Measurements from ENCODE around the gene CCSAP. TPM values are rescaled to one million over a fixed set of nuclear protein-coding genes. Genes with fewer than 3 reads are reported as not detected.

CCSAP gene
- polyA plus RNA-seq, 2 donors = 1.6 to 2.5 TPM

- Histone ChIP-seq H3K27me3 (ENCODE audit: control insufficient read depth in 1 of 2, insufficient read depth in 2 of 2, low read length in 2 of 2) (peaks cover 0 to 2% of the 10 kb centered on the region in 2 donors), H3K27ac (ENCODE audit: low read depth in 2 of 2, low read length in 1 of 2) (no peak overlapping the region), H3K36me3 (ENCODE audit: control insufficient read depth in 2 of 2, insufficient read depth in 2 of 2, low read length in 1 of 2) (no peaks in the 10 kb centered on the region), H3K4me3 (ENCODE audit: low read depth in 1 of 2, low read length in 2 of 2) (no peak overlapping the region), H3K4me1 (ENCODE audit: control insufficient read depth in 2 of 2, insufficient read depth in 2 of 2, low read length in 1 of 2) (no peaks in the 10 kb centered on the region), H3K9me3 (ENCODE audit: control insufficient read depth in 2 of 2, insufficient read depth in 1 of 2, low read depth in 1 of 2, low read length in 1 of 2) (no peaks in the 10 kb centered on the region)
- 69 to 77% methylated on average over 3 of the region's 3 CpGs for WGBS, 2 donors
Measured at GRCh38 chr1:229347528-229347927, 4.7 kb upstream of the CCSAP start.

GRCh38 chr1:229344937-229345684, 2.3 kb upstream of the CCSAP start:
- no peaks in the 10 kb centered on the region for H3K4me1 ChIP-seq (ENCODE audit: control insufficient read depth in 2 of 2, insufficient read depth in 2 of 2, low read length in 1 of 2)
- H3K9me3 ChIP-seq (ENCODE audit: control insufficient read depth in 2 of 2, insufficient read depth in 1 of 2, low read depth in 1 of 2, low read length in 1 of 2) = no peaks in the 10 kb centered on the region
- no peaks in the 10 kb centered on the region for H3K36me3 ChIP-seq (ENCODE audit: control insufficient read depth in 2 of 2, insufficient read depth in 2 of 2, low read length in 1 of 2)
- WGBS, 2 donors = 82 to 84% methylated on average over 8 of the region's 8 CpGs
- no peak overlapping the region for H3K4me3 ChIP-seq (ENCODE audit: low read depth in 1 of 2, low read length in 2 of 2)
- no peak overlapping the region for H3K27ac ChIP-seq (ENCODE audit: low read depth in 2 of 2, low read length in 1 of 2)
- no peaks in the 10 kb centered on the region for H3K27me3 ChIP-seq (ENCODE audit: control insufficient read depth in 1 of 2, insufficient read depth in 2 of 2, low read length in 2 of 2)

GRCh38 chr1:229344139-229344538, 1.3 kb upstream of the CCSAP start:
- Histone ChIP-seq H3K36me3 (ENCODE audit: control insufficient read depth in 2 of 2, insufficient read depth in 2 of 2, low read length in 1 of 2) (no peaks in the 10 kb centered on the region), H3K27me3 (ENCODE audit: control insufficient read depth in 1 of 2, insufficient read depth in 2 of 2, low read length in 2 of 2) (no peaks in the 10 kb centered on the region), H3K9me3 (ENCODE audit: control insufficient read depth in 2 of 2, insufficient read depth in 1 of 2, low read depth in 1 of 2, low read length in 1 of 2) (no peaks in the 10 kb centered on the region), H3K27ac (ENCODE audit: low read depth in 2 of 2, low read length in 1 of 2) (no peak overlapping the region), H3K4me1 (ENCODE audit: control insufficient read depth in 2 of 2, insufficient read depth in 2 of 2, low read length in 1 of 2) (no peaks in the 10 kb centered on the region), H3K4me3 (ENCODE audit: low read depth in 1 of 2, low read length in 2 of 2) (no peak overlapping the region)
- WGBS, 2 donors = 72 to 83% methylated on average over 16 of the region's 16 CpGs

- H3K36me3 ChIP-seq (ENCODE audit: control insufficient read depth in 2 of 2, insufficient read depth in 2 of 2, low read length in 1 of 2) = no peaks in the 10 kb centered on the region
- no peaks in the 10 kb centered on the region for H3K9me3 ChIP-seq (ENCODE audit: control insufficient read depth in 2 of 2, insufficient read depth in 1 of 2, low read depth in 1 of 2, low read length in 1 of 2)
- H3K27ac ChIP-seq (ENCODE audit: low read depth in 2 of 2, low read length in 1 of 2) = peak overlapping the region; percentile 91 to 95
- H3K27me3 ChIP-seq (ENCODE audit: control insufficient read depth in 1 of 2, insufficient read depth in 2 of 2, low read length in 2 of 2) = no peaks in the 10 kb centered on the region
- H3K4me3 ChIP-seq (ENCODE audit: low read depth in 1 of 2, low read length in 2 of 2) = peak overlapping the region; percentile 61 to 81
- H3K4me1 ChIP-seq (ENCODE audit: control insufficient read depth in 2 of 2, insufficient read depth in 2 of 2, low read length in 1 of 2) = no peaks in the 10 kb centered on the region
- WGBS, 2 donors = 0% methylated on average over 92 to 103 of the region's 103 CpGs
Measured at GRCh38 chr1:229341774-229342655, 832 bp downstream of the CCSAP start.

- Histone ChIP-seq H3K27me3 (ENCODE audit: control insufficient read depth in 1 of 2, insufficient read depth in 2 of 2, low read length in 2 of 2) (no peaks in the 10 kb centered on the region), H3K36me3 (ENCODE audit: control insufficient read depth in 2 of 2, insufficient read depth in 2 of 2, low read length in 1 of 2) (no peaks in the 10 kb centered on the region), H3K4me3 (ENCODE audit: low read depth in 1 of 2, low read length in 2 of 2) (no peak overlapping the region), H3K4me1 (ENCODE audit: control insufficient read depth in 2 of 2, insufficient read depth in 2 of 2, low read length in 1 of 2) (no peaks in the 10 kb centered on the region), H3K27ac (ENCODE audit: low read depth in 2 of 2, low read length in 1 of 2) (no peak overlapping the region), H3K9me3 (ENCODE audit: control insufficient read depth in 2 of 2, insufficient read depth in 1 of 2, low read depth in 1 of 2, low read length in 1 of 2) (no peaks in the 10 kb centered on the region)
- 90% methylated on average over 6 of the region's 6 CpGs for WGBS, 2 donors
Measured at GRCh38 chr1:229340496-229340895, 2.4 kb downstream of the CCSAP start.

GRCh38 chr1:229339520-229339919, 3.3 kb downstream of the CCSAP start:
- H3K36me3 ChIP-seq (ENCODE audit: control insufficient read depth in 2 of 2, insufficient read depth in 2 of 2, low read length in 1 of 2) = no peaks in the 10 kb centered on the region
- H3K4me1 ChIP-seq (ENCODE audit: control insufficient read depth in 2 of 2, insufficient read depth in 2 of 2, low read length in 1 of 2) = no peaks in the 10 kb centered on the region
- H3K27me3 ChIP-seq (ENCODE audit: control insufficient read depth in 1 of 2, insufficient read depth in 2 of 2, low read length in 2 of 2) = no peaks in the 10 kb centered on the region
- 86 to 94% methylated on average over 3 of the region's 3 CpGs for WGBS, 2 donors
- no peaks in the 10 kb centered on the region for H3K9me3 ChIP-seq (ENCODE audit: control insufficient read depth in 2 of 2, insufficient read depth in 1 of 2, low read depth in 1 of 2, low read length in 1 of 2)
- no peak overlapping the region for H3K4me3 ChIP-seq (ENCODE audit: low read depth in 1 of 2, low read length in 2 of 2)
- H3K27ac ChIP-seq (ENCODE audit: low read depth in 2 of 2, low read length in 1 of 2) = no peak overlapping the region

GRCh38 chr1:229339086-229339485, 3.8 kb downstream of the CCSAP start:
- H3K4me3 ChIP-seq (ENCODE audit: low read depth in 1 of 2, low read length in 2 of 2) = no peak overlapping the region
- H3K27me3 ChIP-seq (ENCODE audit: control insufficient read depth in 1 of 2, insufficient read depth in 2 of 2, low read length in 2 of 2) = no peaks in the 10 kb centered on the region
- no peaks in the 10 kb centered on the region for H3K4me1 ChIP-seq (ENCODE audit: control insufficient read depth in 2 of 2, insufficient read depth in 2 of 2, low read length in 1 of 2)
- no peaks in the 10 kb centered on the region for H3K9me3 ChIP-seq (ENCODE audit: control insufficient read depth in 2 of 2, insufficient read depth in 1 of 2, low read depth in 1 of 2, low read length in 1 of 2)
- 92 to 94% methylated on average over 4 of the region's 4 CpGs for WGBS, 2 donors
- no peaks in the 10 kb centered on the region for H3K36me3 ChIP-seq (ENCODE audit: control insufficient read depth in 2 of 2, insufficient read depth in 2 of 2, low read length in 1 of 2)
- no peak overlapping the region for H3K27ac ChIP-seq (ENCODE audit: low read depth in 2 of 2, low read length in 1 of 2)

- no peak overlapping the region for H3K4me3 ChIP-seq (ENCODE audit: low read depth in 1 of 2, low read length in 2 of 2)
- H3K27ac ChIP-seq (ENCODE audit: low read depth in 2 of 2, low read length in 1 of 2) = no peak overlapping the region
- no peaks in the 10 kb centered on the region for H3K9me3 ChIP-seq (ENCODE audit: control insufficient read depth in 2 of 2, insufficient read depth in 1 of 2, low read depth in 1 of 2, low read length in 1 of 2)
- H3K36me3 ChIP-seq (ENCODE audit: control insufficient read depth in 2 of 2, insufficient read depth in 2 of 2, low read length in 1 of 2) = no peaks in the 10 kb centered on the region
- no peaks in the 10 kb centered on the region for H3K27me3 ChIP-seq (ENCODE audit: control insufficient read depth in 1 of 2, insufficient read depth in 2 of 2, low read length in 2 of 2)
- 85 to 87% methylated on average over 3 of the region's 3 CpGs for WGBS, 2 donors
- H3K4me1 ChIP-seq (ENCODE audit: control insufficient read depth in 2 of 2, insufficient read depth in 2 of 2, low read length in 1 of 2) = no peaks in the 10 kb centered on the region
Measured at GRCh38 chr1:229336345-229336744, 6.5 kb downstream of the CCSAP start.

- Histone ChIP-seq H3K4me3 (ENCODE audit: low read depth in 1 of 2, low read length in 2 of 2) (no peak overlapping the region), H3K36me3 (ENCODE audit: control insufficient read depth in 2 of 2, insufficient read depth in 2 of 2, low read length in 1 of 2) (no peaks in the 10 kb centered on the region), H3K4me1 (ENCODE audit: control insufficient read depth in 2 of 2, insufficient read depth in 2 of 2, low read length in 1 of 2) (no peaks in the 10 kb centered on the region), H3K27me3 (ENCODE audit: control insufficient read depth in 1 of 2, insufficient read depth in 2 of 2, low read length in 2 of 2) (no peaks in the 10 kb centered on the region), H3K27ac (ENCODE audit: low read depth in 2 of 2, low read length in 1 of 2) (no peak overlapping the region), H3K9me3 (ENCODE audit: control insufficient read depth in 2 of 2, insufficient read depth in 1 of 2, low read depth in 1 of 2, low read length in 1 of 2) (no peaks in the 10 kb centered on the region)
- 96 to 97% methylated on average over 2 of the region's 2 CpGs for WGBS, 2 donors
Measured at GRCh38 chr1:229334716-229335115, 8.1 kb downstream of the CCSAP start.
